GM12873 (cell line): ENCODE measurements around the gene S100A10.

Experiments
- TF ChIP-seq, protein P1 (sequence below): IDR thresholded peaks from 2 replicates; pipeline ENCODE4 v1.5.1; 2012; ENCODE audit warnings: low read depth, mild to moderate bottlenecking, moderate library complexity, low read length, control low read depth; ENCODE audit not compliant: insufficient read depth; ENCODE audit errors: missing control alignments

S100A10 gene

DNA sequence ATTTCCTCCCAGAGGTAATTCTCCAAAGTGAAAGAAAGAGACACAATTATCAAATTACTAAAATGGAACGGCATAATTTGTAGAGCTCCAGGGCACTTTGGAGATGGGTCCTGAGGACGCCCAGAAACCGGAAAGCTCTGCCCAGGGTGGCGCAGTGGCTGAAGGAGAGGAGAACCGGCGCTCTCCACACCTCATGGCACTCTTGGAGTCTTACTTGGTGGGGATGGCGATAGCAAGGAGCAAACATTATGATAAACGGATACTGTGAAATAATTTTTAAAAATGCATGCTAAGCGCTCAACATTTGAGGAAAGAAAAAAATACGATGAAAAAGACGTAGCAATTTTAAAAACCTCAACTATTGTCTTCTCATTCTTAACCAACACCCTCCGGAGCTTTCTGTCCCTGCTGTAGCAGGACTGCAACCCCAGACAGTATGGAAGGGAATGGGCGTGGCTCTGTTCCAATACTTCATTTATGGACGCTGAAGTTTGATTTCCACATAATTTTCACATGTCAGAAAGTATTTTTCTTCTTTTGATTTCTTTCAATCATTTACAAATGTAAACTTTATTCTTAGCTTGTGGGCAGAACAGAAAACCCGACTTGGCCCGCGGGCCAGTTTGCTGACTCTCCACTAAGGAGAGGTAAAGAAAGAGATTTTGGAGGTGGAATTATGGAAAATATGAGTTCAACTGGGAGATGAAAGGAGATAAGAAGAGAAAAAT lies 42.0 kb upstream of the S100A10 start:
- TF ChIP-seq, protein P1, sequence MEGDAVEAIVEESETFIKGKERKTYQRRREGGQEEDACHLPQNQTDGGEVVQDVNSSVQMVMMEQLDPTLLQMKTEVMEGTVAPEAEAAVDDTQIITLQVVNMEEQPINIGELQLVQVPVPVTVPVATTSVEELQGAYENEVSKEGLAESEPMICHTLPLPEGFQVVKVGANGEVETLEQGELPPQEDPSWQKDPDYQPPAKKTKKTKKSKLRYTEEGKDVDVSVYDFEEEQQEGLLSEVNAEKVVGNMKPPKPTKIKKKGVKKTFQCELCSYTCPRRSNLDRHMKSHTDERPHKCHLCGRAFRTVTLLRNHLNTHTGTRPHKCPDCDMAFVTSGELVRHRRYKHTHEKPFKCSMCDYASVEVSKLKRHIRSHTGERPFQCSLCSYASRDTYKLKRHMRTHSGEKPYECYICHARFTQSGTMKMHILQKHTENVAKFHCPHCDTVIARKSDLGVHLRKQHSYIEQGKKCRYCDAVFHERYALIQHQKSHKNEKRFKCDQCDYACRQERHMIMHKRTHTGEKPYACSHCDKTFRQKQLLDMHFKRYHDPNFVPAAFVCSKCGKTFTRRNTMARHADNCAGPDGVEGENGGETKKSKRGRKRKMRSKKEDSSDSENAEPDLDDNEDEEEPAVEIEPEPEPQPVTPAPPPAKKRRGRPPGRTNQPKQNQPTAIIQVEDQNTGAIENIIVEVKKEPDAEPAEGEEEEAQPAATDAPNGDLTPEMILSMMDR, result no peak

- TF ChIP-seq, protein P1, result peak; percentile 81
Measured at GRCh38 chr1:152034654-152035538, 41.2 kb upstream of the S100A10 start.

DNA sequence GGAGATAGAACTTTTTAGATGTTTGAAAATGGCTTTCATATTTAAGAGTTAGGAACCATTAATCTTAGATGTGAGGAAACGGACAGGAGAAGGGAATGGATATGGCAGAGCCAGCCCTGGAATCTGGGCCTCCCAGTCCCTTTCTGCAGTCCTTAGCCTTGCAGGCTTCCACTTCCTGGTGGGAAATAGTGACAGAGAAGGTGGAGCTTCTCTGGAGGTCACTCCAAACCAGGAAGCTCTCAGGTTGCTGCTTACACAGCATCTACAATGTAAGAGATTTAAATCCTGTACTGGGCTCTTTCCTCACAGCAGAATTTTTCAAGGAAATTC lies 40.6 kb upstream of the S100A10 start:
- TF ChIP-seq, protein P1, result no peak

- TF ChIP-seq, protein P1, result no peak
Measured at GRCh38 chr1:152029929-152030211, 36.2 kb upstream of the S100A10 start.

DNA sequence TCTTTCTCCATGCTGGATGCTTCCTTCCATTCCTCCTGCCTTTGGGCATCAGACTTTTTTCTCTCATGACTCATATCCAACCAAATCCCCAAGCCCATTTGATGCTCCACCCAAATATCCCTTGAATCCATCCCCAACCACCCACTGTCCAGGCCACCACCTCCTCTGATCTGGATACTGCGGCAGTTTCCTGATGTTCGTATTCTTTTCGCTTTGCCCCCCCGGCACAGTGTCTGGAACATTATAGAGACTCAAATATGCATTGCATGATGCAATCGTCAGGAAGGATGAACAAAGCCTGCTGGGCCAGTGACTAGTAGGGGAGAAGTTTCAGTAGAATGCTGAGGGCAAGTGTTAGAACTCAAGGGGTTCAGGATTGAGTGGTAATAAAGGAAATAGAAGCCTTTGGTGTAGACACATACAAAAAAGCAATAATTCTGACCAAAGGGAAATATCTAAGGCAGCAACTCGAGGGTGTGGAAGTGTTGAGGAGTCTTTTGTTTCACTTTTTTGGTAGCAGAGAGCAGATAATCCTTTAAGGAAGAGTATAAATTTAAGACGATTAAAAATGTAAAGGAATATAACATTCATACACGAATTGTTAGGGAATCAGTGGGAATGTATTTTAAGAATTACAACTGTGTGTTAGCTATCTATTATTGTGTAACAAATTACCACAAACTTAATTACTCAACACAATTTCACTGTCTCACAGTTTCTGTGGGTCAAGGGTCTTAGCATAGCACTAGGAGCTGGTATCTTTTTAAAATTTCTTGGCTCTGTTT lies 35.7 kb upstream of the S100A10 start:
- TF ChIP-seq, protein P1, result no peak

DNA sequence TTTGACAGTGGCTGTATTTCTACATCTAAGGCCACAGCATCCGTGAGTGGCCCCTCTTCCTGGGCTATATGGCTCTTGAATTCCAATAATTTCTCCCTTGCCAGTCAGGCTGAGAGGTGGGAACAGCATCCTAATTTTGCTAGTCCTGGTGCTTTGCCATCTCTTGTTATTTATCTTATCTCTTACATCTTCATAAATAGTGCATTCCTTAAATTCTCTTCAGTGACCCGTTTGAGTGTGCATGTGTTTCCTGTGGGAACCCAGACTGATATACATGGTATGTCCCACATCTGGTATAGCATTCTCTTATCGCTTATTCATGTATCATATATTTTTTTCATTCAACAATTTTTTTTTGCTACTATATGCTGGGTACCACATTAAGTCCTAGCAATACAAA lies 33.2 kb upstream of the S100A10 start:
- TF ChIP-seq, protein P1, result no peak

DNA sequence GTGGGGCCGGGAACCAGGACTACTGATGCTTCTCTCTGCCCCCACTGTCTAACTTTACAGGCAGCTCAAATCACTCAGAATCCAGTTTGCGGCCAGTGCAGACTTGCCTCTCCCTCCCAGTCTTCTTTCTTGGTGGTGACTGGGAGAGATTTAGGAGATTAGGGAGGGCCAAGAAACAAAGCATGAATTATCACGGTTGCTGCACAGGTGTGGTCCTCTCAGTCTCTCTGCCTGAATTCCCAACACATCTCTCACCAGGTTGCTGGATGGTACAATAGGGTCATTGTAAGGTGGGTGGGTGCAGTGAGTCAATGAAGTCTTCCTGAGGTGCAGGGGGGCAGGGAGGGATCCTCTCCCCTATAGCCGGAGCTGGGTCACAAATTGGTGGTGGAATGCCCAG lies 30.6 kb upstream of the S100A10 start:
- TF ChIP-seq, protein P1, result no peak
